GM12878 (cell line): Measurements from ENCODE around the gene FDPS. TPM values are rescaled to one million over a fixed set of nuclear protein-coding genes. Genes with fewer than 3 reads are reported as not detected.

Experiments used
- ATAC-seq: fragments of 200-7000 bp; cut with Tn5 transposase; 3 replicates; pipeline ENCODE4 v1.9.1; 2020; ENCODE audit warnings: mild to moderate bottlenecking, moderate library complexity
- BruUV-seq: library from RNA; stranded (reverse); fragments of 400-500 nt; replicated peaks from 2 replicates; lab custom pipeline; 2021; lab: Mats Ljungman, UMichigan
- CTCF ChIA-PET: fragments of 300-600 bp; sonication (Branson Sonifier 250); formaldehyde crosslinking; extraction: SDS; loops from one replicate; lab custom pipeline; 2021; ENCODE audit warnings: inconsistent platforms; lab: Yijun Ruan, JAX
- POLR2A ChIA-PET: fragments of 350-600 bp; formaldehyde crosslinking; extraction: SDS; loops from one replicate; lab custom pipeline; 2021; ENCODE audit warnings: inconsistent platforms; lab: Charles Lee
- RAD21 ChIA-PET: fragments of 300-600 bp; sonication (Branson Sonifier 250); formaldehyde crosslinking; loops from one replicate; lab custom pipeline; 2023; ENCODE audit warnings: antibody characterized with exemption; ENCODE audit not compliant: unreplicated experiment; lab: Charles Lee
- SMC1A ChIA-PET: fragments of 300-600 bp; sonication (Branson Sonifier 250); formaldehyde crosslinking; loops from one replicate; lab custom pipeline; 2023; ENCODE audit not compliant: unreplicated experiment, uncharacterized antibody; lab: Charles Lee
- DNase-seq: peaks from one replicate; pipeline ENCODE4 v3.0.0-alpha.2; 2011; ENCODE audit warnings: low read depth, low spot score
- FAIRE-seq: peaks from 3 replicates; lab custom pipeline; 2011; peaks lifted over from hg19 to GRCh38; lab: Jason Lieb, UNC
- H2AFZ ChIP-seq: 2 replicates; pipeline ENCODE4 v1.6.0; 2011; ENCODE audit warnings: low read depth, low read length, control low read depth; ENCODE audit not compliant: control insufficient read depth
- H3K27ac ChIP-seq: 2 replicates; pipeline ENCODE4 v1.5.1; 2011; ENCODE audit warnings: control low read depth; ENCODE audit not compliant: control insufficient read depth, insufficient read depth
- H3K27me3 ChIP-seq, 2 experiments: replicated peaks in 1 of 2; 2 replicates each; pipeline versions ENCODE4 v1.6.0 to v1.6.1; 2011; ENCODE audit warnings: low read length in 1 of 2; ENCODE audit not compliant: control insufficient read depth in 2 of 2, insufficient read depth in 2 of 2
- H3K36me3 ChIP-seq, 2 experiments: 2 replicates each; pipeline ENCODE4 v1.5.1; 2011; ENCODE audit warnings: low read length in 1 of 2; ENCODE audit not compliant: control insufficient read depth in 2 of 2, insufficient read depth in 2 of 2
- H3K4me1 ChIP-seq: 2 replicates; pipeline ENCODE4 v1.6.1; 2011; ENCODE audit warnings: mild to moderate bottlenecking, low read length, moderate library complexity, mixed read lengths; ENCODE audit not compliant: control insufficient read depth, insufficient read depth
- H3K4me2 ChIP-seq: 2 replicates; pipeline ENCODE4 v1.6.0; 2011; ENCODE audit warnings: control low read depth; ENCODE audit not compliant: control insufficient read depth, insufficient read depth
- H3K4me3 ChIP-seq: fragments of 200-600 bp; sonication (generic); 2 replicates; pipeline ENCODE4 v1.5.1; 2016
- H3K79me2 ChIP-seq: 2 replicates; pipeline ENCODE4 v1.6.0; 2011; ENCODE audit warnings: low read length; ENCODE audit not compliant: control insufficient read depth, insufficient read depth
- H3K9ac ChIP-seq: 2 replicates; pipeline ENCODE4 v1.8.0; 2011; ENCODE audit warnings: low read length, control low read depth, mixed read lengths; ENCODE audit not compliant: control insufficient read depth, insufficient read depth
- H3K9me3 ChIP-seq: replicated peaks from 3 replicates; pipeline ENCODE4 v1.5.1; 2011; ENCODE audit warnings: mild to moderate bottlenecking, low read length; ENCODE audit not compliant: control insufficient read depth, insufficient read depth
- H4K20me1 ChIP-seq: 2 replicates; pipeline ENCODE4 v1.6.0; 2011; ENCODE audit not compliant: control insufficient read depth, insufficient read depth
- ASH2L ChIP-seq: fragments of 300-600, 200-600 bp; sonication (generic); IDR thresholded peaks from 2 replicates; pipeline ENCODE4 v1.6.1; 2017; ENCODE audit warnings: low read depth, mild to moderate bottlenecking, borderline replicate concordance
- ATF3 ChIP-seq: IDR thresholded peaks from 2 replicates; pipeline ENCODE4 v1.6.1; 2011; ENCODE audit warnings: low read depth, mild to moderate bottlenecking, low read length, moderate library complexity, borderline replicate concordance; ENCODE audit errors: extremely low read depth
- CUX1 ChIP-seq: IDR thresholded peaks from 2 replicates; pipeline ENCODE4 v1.6.1; 2012; ENCODE audit warnings: improper control_type of control experiment, low read depth, low read length; ENCODE audit not compliant: insufficient replicate concordance
- EZH2 ChIP-seq: IDR thresholded peaks from 2 replicates; pipeline ENCODE4 v1.6.1; 2012; ENCODE audit warnings: low read depth, mild to moderate bottlenecking, control low read depth, inconsistent platforms, low read length, borderline replicate concordance; ENCODE audit not compliant: control insufficient read depth
- JUND ChIP-seq: IDR thresholded peaks from 2 replicates; pipeline ENCODE4 v1.6.1; 2012; ENCODE audit warnings: low read depth, mild to moderate bottlenecking, low read length, improper control_type of control experiment, moderate library complexity
- KLF5 ChIP-seq: fragments of 450-650 bp; IDR thresholded peaks from 2 replicates; pipeline ENCODE4 v1.6.1; 2014; ENCODE audit warnings: mild to moderate bottlenecking; ENCODE audit not compliant: partially characterized antibody
- PAX8 ChIP-seq: fragments of 450-650 bp; IDR thresholded peaks from 2 replicates; pipeline ENCODE4 v1.6.1; 2017; ENCODE audit warnings: mild to moderate bottlenecking, moderate library complexity
- POLR2A ChIP-seq: IDR thresholded peaks from 2 replicates; pipeline ENCODE4 v1.6.1; 2011; ENCODE audit warnings: low read depth, mild to moderate bottlenecking, low read length
- POLR2AphosphoS5 ChIP-seq: IDR thresholded peaks from 2 replicates; pipeline ENCODE4 v1.6.1; 2011; ENCODE audit warnings: mild to moderate bottlenecking, low read length, inconsistent platforms
- RUNX3 ChIP-seq: IDR thresholded peaks from 2 replicates; pipeline ENCODE4 v1.6.1; 2012; ENCODE audit warnings: low read length, inconsistent platforms
- SREBF1 ChIP-seq: IDR thresholded peaks from 2 replicates; pipeline ENCODE4 v1.6.1; 2012; ENCODE audit warnings: mild to moderate bottlenecking, low read length
- TBL1XR1 ChIP-seq: IDR thresholded peaks from 2 replicates; pipeline ENCODE4 v1.6.1; 2012; ENCODE audit warnings: low read depth, low read length, improper control_type of control experiment
- WGBS: methylation state at CpG from one replicate; pipeline ENCODE4 v1.1.6; 2016; ENCODE audit warnings: low lambda C conversion rate; ENCODE audit not compliant: insufficient replicate concordance, insufficient coverage; ENCODE audit errors: missing lambda C conversion rate; 5-methylcytosine and 5-hydroxymethylcytosine counted together
- in situ Hi-C: fragments of 300-500 bp; cut with MboI; formaldehyde crosslinking; loops from 9 replicates; pipeline ENCODE4 v1.14.3; 2018; ENCODE audit warnings: mixed read lengths
- intact Hi-C: fragments of 100-400 bp; cut with micrococcal nuclease; formaldehyde crosslinking; loops from one replicate; pipeline ENCODE4 v1.14.2; 2022; ENCODE audit not compliant: unreplicated experiment
- polyA plus RNA-seq, 11 experiments: library from polyadenylated mRNA; depleted of rRNA in 4 of 11; unstranded in 6 of 11; stranded (reverse) in 5 of 11; fragments of >200 nt; fragmentation: Nextera tagmentation in 4 of 11; fragmentation: Illumina TruSeq in 1 of 11; extraction: Ambion mirVana in 4 of 11; extraction: Trizol in 1 of 11; gene quantifications; 1 replicate in 1 of 11; 2 replicates in 10 of 11; pipeline versions ENCODE4 v1.2.1 to v1.2.3, GENCODE V29; 2011 to 2016; ENCODE audit warnings: inconsistent platforms in 2 of 11, missing spikeins in 2 of 11, low read depth in 1 of 11
- total RNA-seq, 4 experiments: library from RNA; depleted of rRNA in 3 of 4; stranded (reverse); fragments of >200 nt in 3 of 4; fragmentation: Illumina TruSeq in 1 of 4; extraction: Trizol in 1 of 4; gene quantifications; 2 replicates each; pipeline versions ENCODE4 v1.2.1 to v1.2.3, GENCODE V29; 2013 to 2021
- TF ChIP-seq, protein P1 (sequence below): fragments of 450-650 bp; IDR thresholded peaks from 2 replicates; pipeline ENCODE4 v1.6.1; 2018; ENCODE audit warnings: mild to moderate bottlenecking, low read depth, moderate library complexity; ENCODE audit not compliant: partially characterized antibody

Gene FDPS
- total and polyA plus RNA-seq, 10 of the 15 experiments (the other 5 are each of a cell fraction or from before 2014, with no cell fraction given), result 405 to 1,156 (median 487) TPM

DNA sequence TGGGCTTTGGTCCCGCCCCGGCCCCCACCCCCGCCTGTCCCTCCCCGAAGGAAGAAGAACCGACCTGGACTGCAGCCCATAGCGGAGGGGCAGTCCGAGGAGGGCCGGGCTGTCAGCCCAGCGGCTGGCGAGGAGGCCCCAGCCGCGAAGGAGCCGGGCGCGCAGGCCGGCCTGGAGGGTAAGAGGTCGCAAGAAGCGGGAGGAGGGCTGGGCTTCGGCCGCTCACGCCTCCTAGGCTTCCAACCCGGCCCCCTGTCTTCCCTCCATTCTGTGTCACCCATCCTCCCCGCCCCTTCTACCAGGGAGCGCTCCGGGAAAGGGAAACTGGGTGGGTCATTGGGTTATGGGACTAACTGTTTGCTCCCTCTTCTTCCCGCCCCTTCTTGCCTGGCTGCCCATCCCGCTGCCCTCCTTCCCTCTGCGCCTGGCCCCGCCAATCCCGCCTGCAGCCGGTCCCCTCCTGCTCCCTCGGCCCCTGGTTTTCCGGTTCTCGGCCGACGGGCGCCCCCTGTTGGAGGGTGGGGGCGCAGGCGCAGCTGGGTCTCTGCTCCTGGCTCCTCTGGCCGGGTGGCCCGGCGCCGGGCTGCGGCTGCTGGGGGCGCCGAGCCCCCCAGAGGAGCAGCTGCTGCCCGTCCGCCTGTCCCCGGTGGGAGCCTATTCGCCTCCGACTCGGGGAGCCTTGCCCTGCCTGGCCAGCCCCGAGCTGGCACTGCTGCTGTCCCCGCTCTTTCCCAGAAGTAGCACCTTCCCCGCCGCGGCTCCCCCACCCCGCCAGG lies 14.5 kb downstream of the FDPS start:
- RAD21 ChIA-PET, result interaction anchor here (0.6 to 5.4 kb wide), 24 partner anchors 11 to 323 kb away, joined by 3 to 81 read pairs (median 4); partner anchors contain the start of genes CLK2, FDPS, HCN3 and KRTCAP2
- in situ Hi-C loops, result no loop called here
- Histone ChIP-seq H3K4me3 (peak overlapping the region; percentile 88), H3K4me2 (peak overlapping the region; percentile 90; the same call in 1 of the 2 replicates), H3K9me3 (no peaks in the 10 kb centered on the region), H3K4me1 (peaks cover 7% of the 10 kb centered on the region), H3K36me3 (peaks cover 8 to 10% of the 10 kb centered on the region in 2 experiments), H3K27me3 (no peaks in the 10 kb centered on the region), H3K79me2 (no peaks in the 10 kb centered on the region; the same call in 1 of the 2 replicates), H4K20me1 (no peaks in the 10 kb centered on the region), H3K27ac (peak overlapping the region; percentile 66; the same call in 1 of the 2 replicates), H3K9ac (peak overlapping the region; percentile 24), H2AFZ (peak overlapping the region; percentile 70)
- intact Hi-C loops, result loop anchor here (1.0 to 5.0 kb wide), 4 partner anchors 46 to 269 kb away; partner anchors contain the start of genes HCN3 and THBS3
- FAIRE-seq (peak; percentile 35), ATAC-seq (peak; percentile 71), DNase-seq (no peak)
- CTCF ChIA-PET, result interaction anchor here (0.7 to 9.6 kb wide), 35 partner anchors 12 to 470 kb away, joined by 3 to 225 read pairs (median 5); partner anchors contain the start of genes CLK2, ENTREP3, FDPS and KRTCAP2
- WGBS, result 2% methylated on average over 44 of the region's 58 CpGs
- SMC1A ChIA-PET, result interaction anchor here (0.6 to 6.8 kb wide), 15 partner anchors 11 to 181 kb away, joined by 3 to 57 read pairs (median 4); partner anchors contain the start of genes CLK2, FDPS, HCN3 and PKLR
- POLR2A ChIA-PET, result interaction anchor here (0.7 to 4.3 kb wide), 17 partner anchors 12 to 128 kb away, joined by 3 to 28 read pairs (median 4); partner anchors contain the start of genes CLK2, FDPS, HCN3 and MTX1
- no TSS peak for BruUV-seq
- TF ChIP-seq, protein P1, sequence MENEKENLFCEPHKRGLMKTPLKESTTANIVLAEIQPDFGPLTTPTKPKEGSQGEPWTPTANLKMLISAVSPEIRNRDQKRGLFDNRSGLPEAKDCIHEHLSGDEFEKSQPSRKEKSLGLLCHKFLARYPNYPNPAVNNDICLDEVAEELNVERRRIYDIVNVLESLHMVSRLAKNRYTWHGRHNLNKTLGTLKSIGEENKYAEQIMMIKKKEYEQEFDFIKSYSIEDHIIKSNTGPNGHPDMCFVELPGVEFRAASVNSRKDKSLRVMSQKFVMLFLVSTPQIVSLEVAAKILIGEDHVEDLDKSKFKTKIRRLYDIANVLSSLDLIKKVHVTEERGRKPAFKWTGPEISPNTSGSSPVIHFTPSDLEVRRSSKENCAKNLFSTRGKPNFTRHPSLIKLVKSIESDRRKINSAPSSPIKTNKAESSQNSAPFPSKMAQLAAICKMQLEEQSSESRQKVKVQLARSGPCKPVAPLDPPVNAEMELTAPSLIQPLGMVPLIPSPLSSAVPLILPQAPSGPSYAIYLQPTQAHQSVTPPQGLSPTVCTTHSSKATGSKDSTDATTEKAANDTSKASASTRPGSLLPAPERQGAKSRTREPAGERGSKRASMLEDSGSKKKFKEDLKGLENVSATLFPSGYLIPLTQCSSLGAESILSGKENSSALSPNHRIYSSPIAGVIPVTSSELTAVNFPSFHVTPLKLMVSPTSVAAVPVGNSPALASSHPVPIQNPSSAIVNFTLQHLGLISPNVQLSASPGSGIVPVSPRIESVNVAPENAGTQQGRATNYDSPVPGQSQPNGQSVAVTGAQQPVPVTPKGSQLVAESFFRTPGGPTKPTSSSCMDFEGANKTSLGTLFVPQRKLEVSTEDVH, result peak; percentile 34
- TF ChIP-seq POLR2AphosphoS5 (no peak), KLF5 (no peak), SREBF1 (no peak), CUX1 (no peak), POLR2A (no peak; the same call in 1 of the 2 replicates), PAX8 (no peak), RUNX3 (no peak; the same call in 1 of the 2 replicates), ATF3 (no peak), EZH2 (no peak), ASH2L (no peak), JUND (no peak), TBL1XR1 (no peak)
